K562 (cell line): ENCODE results near the gene FARSA. TPM values are rescaled to one million over a fixed set of nuclear protein-coding genes. Genes with fewer than 3 reads are reported as not detected.

ENCODE experiments used
- ARNT ChIP-seq, 2 experiments: fragments of 450-650 bp; IDR thresholded peaks; 2 replicates each; pipeline ENCODE4 v1.6.1; 2016; ENCODE audit warnings: mild to moderate bottlenecking in 1 of 2
- BRCA1 ChIP-seq, 2 experiments: fragments of 450-650 bp in 1 of 2; sonication (generic) in 1 of 2; formaldehyde crosslinking in 1 of 2; IDR thresholded peaks; 2 replicates each; pipeline versions ENCODE4 v1.5.0 to v1.6.1; 2017 to 2020; ENCODE audit warnings: mild to moderate bottlenecking in 1 of 2, missing genetic modification reagents in 1 of 2
- KAT7 ChIP-seq: sonication (generic); formaldehyde crosslinking; IDR thresholded peaks from 2 replicates; pipeline ENCODE4 v1.8.0; 2022; ENCODE audit warnings: missing genetic modification reagents, mild to moderate bottlenecking, borderline replicate concordance
- KDM5B ChIP-seq: fragments of 200-600 bp; sonication (generic); IDR thresholded peaks from 2 replicates; pipeline ENCODE4 v1.6.1; 2012; ENCODE audit warnings: low read depth, mild to moderate bottlenecking, moderate library complexity, low read length, control low read depth, inconsistent platforms; ENCODE audit not compliant: insufficient replicate concordance
- NCOA2 ChIP-seq, 2 experiments: fragments of 450-650 bp; IDR thresholded peaks; 2 replicates each; pipeline ENCODE4 v1.6.1; 2018; ENCODE audit warnings: mild to moderate bottlenecking in 2 of 2, moderate library complexity in 1 of 2; ENCODE audit not compliant: partially characterized antibody in 2 of 2
- RB1 ChIP-seq: fragments of 450-650 bp; IDR thresholded peaks from 2 replicates; pipeline ENCODE4 v1.6.1; 2017; ENCODE audit warnings: low read depth, mild to moderate bottlenecking
- SAP30 ChIP-seq: fragments of 200-600 bp; sonication (generic); IDR thresholded peaks from 2 replicates; pipeline ENCODE4 v1.6.1; 2012; ENCODE audit warnings: borderline replicate concordance, low read depth, mild to moderate bottlenecking, moderate library complexity, low read length, control low read depth, inconsistent platforms; ENCODE audit not compliant: insufficient read depth, poor library complexity, severe bottlenecking
- SFPQ ChIP-seq: fragments of 200-400 bp; formaldehyde crosslinking; IDR thresholded peaks from 2 replicates; pipeline ENCODE4 v1.6.1; 2017; ENCODE audit warnings: mild to moderate bottlenecking, low read depth, low read length, moderate library complexity
- TBL1XR1 ChIP-seq, 2 experiments: IDR thresholded peaks; 2 replicates each; pipeline ENCODE4 v1.6.1; 2012; ENCODE audit warnings: improper control_type of control experiment in 2 of 2, low read length in 2 of 2, mild to moderate bottlenecking in 1 of 2
- ZFP36 ChIP-seq: fragments of 150-350 bp; IDR thresholded peaks from 2 replicates; pipeline ENCODE4 v1.6.1; 2018; ENCODE audit warnings: low read length, low read depth; ENCODE audit not compliant: partially characterized antibody
- ZKSCAN1 ChIP-seq: fragments of 150-350 bp; IDR thresholded peaks from 2 replicates; pipeline ENCODE4 v1.6.1; 2016; ENCODE audit warnings: low read depth, low read length
- ZNF316 ChIP-seq: fragments of 450-650 bp; IDR thresholded peaks from 2 replicates; pipeline ENCODE4 v1.6.1; 2016
- ZNF699 ChIP-seq: fragments of 250-450 bp; sonication (Bioruptor Pico); IDR thresholded peaks from 2 replicates; pipeline ENCODE4 v1.8.0; 2021; ENCODE audit warnings: mild to moderate bottlenecking, moderate library complexity; ENCODE audit not compliant: insufficient replicate concordance
- polyA plus RNA-seq, 8 experiments: library from polyadenylated mRNA; depleted of rRNA in 4 of 8; stranded (reverse) in 5 of 8; unstranded in 3 of 8; fragments of >200 nt; fragmentation: Nextera tagmentation in 2 of 8; fragmentation: Illumina TruSeq in 1 of 8; extraction: Ambion mirVana in 2 of 8; extraction: Trizol in 1 of 8; gene quantifications; 2 replicates each; pipeline versions ENCODE4 v1.2.1 to v1.2.3, GENCODE V29; 2011 to 2014; ENCODE audit warnings: inconsistent platforms in 1 of 8, missing spikeins in 1 of 8
- total RNA-seq, 7 experiments: library from RNA; depleted of rRNA in 6 of 7; stranded (reverse); fragments of >200 nt in 6 of 7; fragmentation: Illumina TruSeq in 2 of 7; extraction: Trizol in 2 of 7; gene quantifications; 2 replicates each; pipeline versions ENCODE4 v1.2.1 to v1.2.3, GENCODE V29; 2011 to 2021; ENCODE audit warnings: low replicate concordance in 1 of 7
- TF ChIP-seq, protein P1 (sequence below): fragments of 450-650 bp; IDR thresholded peaks from 2 replicates; pipeline ENCODE4 v1.6.1; 2016; ENCODE audit warnings: low read depth
- TF ChIP-seq, protein P2 (sequence below): fragments of 250-450 bp; sonication (Bioruptor Pico); IDR thresholded peaks from 2 replicates; pipeline ENCODE4 v1.8.0; 2021; ENCODE audit warnings: borderline replicate concordance, mild to moderate bottlenecking, moderate library complexity; ENCODE audit not compliant: poor library complexity, severe bottlenecking

FARSA gene
- total and polyA plus RNA-seq, 9 of the 15 experiments (the other 6 are each of a cell fraction or from before 2014, with no cell fraction given) = 25.2 to 237 (median 89.6) TPM

DNA sequence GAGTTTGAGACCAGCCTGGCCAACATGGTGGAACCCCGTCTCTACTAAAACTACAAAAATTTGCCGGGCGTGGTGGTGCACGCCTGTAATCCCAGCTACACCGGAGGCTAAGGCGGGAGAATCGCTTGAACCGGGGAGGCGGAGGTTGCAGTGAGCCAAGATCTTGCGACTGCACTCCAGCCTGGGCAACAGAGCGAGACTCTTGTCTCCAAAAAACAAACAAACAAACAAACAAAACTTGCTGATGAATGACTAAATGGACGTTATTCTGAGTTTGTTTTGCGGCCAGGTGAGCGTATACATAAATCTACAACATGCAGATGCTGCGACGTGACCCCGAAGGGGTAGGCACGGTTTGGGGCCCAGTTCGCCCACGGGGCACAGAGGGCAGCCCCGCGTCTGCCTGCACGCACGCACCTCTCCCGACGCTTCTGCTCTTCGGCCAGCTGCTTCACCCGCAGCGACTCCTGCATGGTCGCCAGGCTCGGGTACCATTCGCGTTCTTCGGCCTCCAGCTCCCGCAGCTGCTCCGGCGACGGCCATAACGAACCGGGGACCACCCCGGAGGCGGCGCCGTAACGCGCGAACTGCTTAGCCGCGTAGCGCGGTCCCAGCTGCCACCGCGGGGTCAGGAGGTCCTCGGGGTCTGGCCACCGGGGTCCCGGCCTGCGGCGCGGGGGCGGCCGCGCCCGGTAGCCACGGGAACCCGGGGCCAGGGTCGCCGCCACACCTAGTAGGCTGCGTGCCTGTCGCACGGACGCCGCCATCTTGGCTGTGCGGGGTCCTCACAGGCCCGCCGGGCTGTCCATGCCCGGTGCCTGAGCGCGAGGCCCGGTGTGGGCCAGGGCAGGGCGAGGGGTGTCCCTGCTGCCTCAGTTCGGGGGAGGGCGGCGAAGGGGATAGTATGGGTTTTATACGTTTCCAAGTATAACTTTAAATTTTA lies 23.2 kb upstream of the FARSA start, which contains the start of gene GADD45GIP1 (continued):
- TF ChIP-seq SFPQ (no peak), RB1 (peak; percentile 85), TBL1XR1 (IDR thresholded peaks at IDR 0.05; ENCODE audit: low read length in 2 of 2) (no peak), KDM5B (peak; percentile 94), ZNF699 (no peak), NCOA2 (IDR thresholded peaks at IDR 0.05; ENCODE audit: partially characterized antibody in 2 of 2) (peak in 1 of 2 experiments; percentile 94), ZFP36 (no peak), ARNT (IDR thresholded peaks at IDR 0.05) (no peak), SAP30 (peak; percentile 95), BRCA1 (IDR thresholded peaks at IDR 0.05) (no peak), BRCA1 (CRISPR knock-in tag; IDR thresholded peaks at IDR 0.05) (no peak), ZKSCAN1 (0 out of 2 replicates have a peak, but pooled peaks have one; percentile 63), KAT7 (peak; percentile 87), ZNF316 (peak; percentile 62)
- TF ChIP-seq, protein P1, sequence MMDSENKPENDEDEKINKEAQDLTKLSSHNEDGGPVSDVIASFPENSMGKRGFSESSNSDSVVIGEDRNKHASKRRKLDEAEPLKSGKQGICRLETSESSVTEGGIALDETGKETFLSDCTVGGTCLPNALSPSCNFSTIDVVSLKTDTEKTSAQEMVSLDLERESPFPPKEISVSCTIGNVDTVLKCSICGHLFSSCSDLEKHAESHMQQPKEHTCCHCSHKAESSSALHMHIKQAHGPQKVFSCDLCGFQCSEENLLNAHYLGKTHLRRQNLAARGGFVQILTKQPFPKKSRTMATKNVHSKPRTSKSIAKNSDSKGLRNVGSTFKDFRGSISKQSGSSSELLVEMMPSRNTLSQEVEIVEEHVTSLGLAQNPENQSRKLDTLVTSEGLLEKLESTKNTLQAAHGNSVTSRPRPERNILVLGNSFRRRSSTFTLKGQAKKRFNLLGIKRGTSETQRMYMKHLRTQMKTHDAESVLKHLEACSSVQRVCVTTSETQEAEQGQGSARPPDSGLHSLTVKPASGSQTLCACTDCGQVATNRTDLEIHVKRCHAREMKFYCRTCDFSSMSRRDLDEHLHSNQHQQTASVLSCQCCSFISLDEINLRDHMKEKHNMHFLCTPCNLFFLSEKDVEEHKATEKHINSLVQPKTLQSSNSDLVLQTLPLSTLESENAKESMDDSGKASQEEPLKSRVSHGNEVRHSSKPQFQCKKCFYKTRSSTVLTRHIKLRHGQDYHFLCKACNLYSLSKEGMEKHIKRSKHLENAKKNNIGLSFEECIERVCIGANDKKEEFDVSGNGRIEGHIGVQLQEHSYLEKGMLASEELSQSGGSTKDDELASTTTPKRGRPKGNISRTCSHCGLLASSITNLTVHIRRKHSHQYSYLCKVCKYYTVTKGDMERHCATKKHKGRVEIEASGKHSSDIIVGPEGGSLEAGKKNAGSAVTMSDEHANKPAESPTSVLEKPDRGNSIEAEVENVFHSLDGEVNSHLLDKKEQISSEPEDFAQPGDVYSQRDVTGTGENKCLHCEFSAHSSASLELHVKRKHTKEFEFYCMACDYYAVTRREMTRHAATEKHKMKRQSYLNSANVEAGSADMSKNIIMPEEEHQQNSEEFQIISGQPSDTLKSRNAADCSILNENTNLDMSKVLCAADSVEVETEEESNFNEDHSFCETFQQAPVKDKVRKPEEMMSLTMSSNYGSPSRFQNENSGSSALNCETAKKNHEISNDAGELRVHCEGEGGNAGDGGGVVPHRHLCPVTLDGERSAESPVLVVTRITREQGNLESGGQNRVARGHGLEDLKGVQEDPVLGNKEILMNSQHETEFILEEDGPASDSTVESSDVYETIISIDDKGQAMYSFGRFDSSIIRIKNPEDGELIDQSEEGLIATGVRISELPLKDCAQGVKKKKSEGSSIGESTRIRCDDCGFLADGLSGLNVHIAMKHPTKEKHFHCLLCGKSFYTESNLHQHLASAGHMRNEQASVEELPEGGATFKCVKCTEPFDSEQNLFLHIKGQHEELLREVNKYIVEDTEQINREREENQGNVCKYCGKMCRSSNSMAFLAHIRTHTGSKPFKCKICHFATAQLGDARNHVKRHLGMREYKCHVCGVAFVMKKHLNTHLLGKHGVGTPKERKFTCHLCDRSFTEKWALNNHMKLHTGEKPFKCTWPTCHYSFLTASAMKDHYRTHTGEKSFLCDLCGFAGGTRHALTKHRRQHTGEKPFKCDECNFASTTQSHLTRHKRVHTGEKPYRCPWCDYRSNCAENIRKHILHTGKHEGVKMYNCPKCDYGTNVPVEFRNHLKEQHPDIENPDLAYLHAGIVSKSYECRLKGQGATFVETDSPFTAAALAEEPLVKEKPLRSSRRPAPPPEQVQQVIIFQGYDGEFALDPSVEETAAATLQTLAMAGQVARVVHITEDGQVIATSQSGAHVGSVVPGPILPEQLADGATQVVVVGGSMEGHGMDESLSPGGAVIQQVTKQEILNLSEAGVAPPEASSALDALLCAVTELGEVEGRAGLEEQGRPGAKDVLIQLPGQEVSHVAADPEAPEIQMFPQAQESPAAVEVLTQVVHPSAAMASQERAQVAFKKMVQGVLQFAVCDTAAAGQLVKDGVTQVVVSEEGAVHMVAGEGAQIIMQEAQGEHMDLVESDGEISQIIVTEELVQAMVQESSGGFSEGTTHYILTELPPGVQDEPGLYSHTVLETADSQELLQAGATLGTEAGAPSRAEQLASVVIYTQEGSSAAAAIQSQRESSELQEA = no peak
- TF ChIP-seq, protein P2, sequence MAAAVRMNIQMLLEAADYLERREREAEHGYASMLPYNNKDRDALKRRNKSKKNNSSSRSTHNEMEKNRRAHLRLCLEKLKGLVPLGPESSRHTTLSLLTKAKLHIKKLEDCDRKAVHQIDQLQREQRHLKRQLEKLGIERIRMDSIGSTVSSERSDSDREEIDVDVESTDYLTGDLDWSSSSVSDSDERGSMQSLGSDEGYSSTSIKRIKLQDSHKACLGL = peak; percentile 96
